Body of pancreas (tissue), 4 donors: Measurements from ENCODE around the gene MRAP. TPM values are rescaled to one million over a fixed set of nuclear protein-coding genes. Genes with fewer than 3 reads are reported as not detected.

Experiments
- ATAC-seq: fragments of 150-250 bp; one replicate; pipeline ENCODE4 v1.9.1; 2016
- DNase-seq, 4 donors: peaks; one replicate each; pipeline ENCODE4 v3.0.0-alpha.2; 2019
- H3K27ac ChIP-seq, 4 donors: fragments of 200-600 bp; sonication (generic); 1 replicate in 3 of 4; 2 replicates in 1 of 4; pipeline versions ENCODE4 v1.5.1 to v1.6.1; 2016 to 2019; ENCODE audit warnings: mild to moderate bottlenecking in 1 of 4, mixed read lengths in 1 of 4, moderate library complexity in 1 of 4
- H3K27me3 ChIP-seq, 2 donors: fragments of 200-600 bp; sonication (generic); one replicate each; pipeline ENCODE4 v1.6.0; 2016; ENCODE audit warnings: mild to moderate bottlenecking in 1 of 2
- H3K36me3 ChIP-seq, 2 donors: fragments of 200-600 bp; sonication (generic); replicated peaks in 1 of 2; 2 replicates each; pipeline ENCODE4 v1.5.1; 2016; ENCODE audit warnings: low read depth in 2 of 2; ENCODE audit not compliant: insufficient read depth in 1 of 2
- H3K4me1 ChIP-seq: fragments of 200-600 bp; sonication (generic); one replicate; pipeline ENCODE4 v1.6.0; 2016
- H3K4me3 ChIP-seq, 2 donors: fragments of 200-600 bp; sonication (generic); 1 replicate in 1 of 2; 2 replicates in 1 of 2; pipeline ENCODE4 v1.5.1; 2016 to 2019
- H3K9me3 ChIP-seq, 3 donors: fragments of 200-600 bp; sonication (generic); 1 replicate in 2 of 3; 2 replicates in 1 of 3; pipeline ENCODE4 v1.5.1; 2016
- CTCF ChIP-seq, 7 experiments: fragments of 450-650 bp in 4 of 7; fragments of 200-600 bp in 3 of 7; sonication (generic) in 3 of 7; IDR thresholded peaks; one replicate each; pipeline ENCODE4 v1.5.1; 2016 to 2019; ENCODE audit warnings: antibody characterized with exemption in 7 of 7
- POLR2A ChIP-seq, 3 donors: fragments of 450-650 bp; IDR thresholded peaks; one replicate each; pipeline ENCODE4 v1.6.1; 2016; ENCODE audit warnings: antibody characterized with exemption in 3 of 3, mild to moderate bottlenecking in 2 of 3
- WGBS, 2 donors: methylation state at CpG; one replicate each; pipeline ENCODE4 v1.1.5; 2017; 5-methylcytosine and 5-hydroxymethylcytosine counted together
- intact Hi-C: fragments of 100-400 bp; cut with DNase I; formaldehyde crosslinking; loops from one replicate; pipeline ENCODE4 v1.15.1; 2023
- total RNA-seq, 2 donors: library from RNA; depleted of rRNA; stranded (reverse); fragments of >200 nt; gene quantifications; one replicate each; pipeline ENCODE4 v1.1.0, GENCODE V29; 2016

MRAP gene
- total RNA-seq, 2 donors from 2014 or later: 0.66 TPM; not detected in 1

DNA sequence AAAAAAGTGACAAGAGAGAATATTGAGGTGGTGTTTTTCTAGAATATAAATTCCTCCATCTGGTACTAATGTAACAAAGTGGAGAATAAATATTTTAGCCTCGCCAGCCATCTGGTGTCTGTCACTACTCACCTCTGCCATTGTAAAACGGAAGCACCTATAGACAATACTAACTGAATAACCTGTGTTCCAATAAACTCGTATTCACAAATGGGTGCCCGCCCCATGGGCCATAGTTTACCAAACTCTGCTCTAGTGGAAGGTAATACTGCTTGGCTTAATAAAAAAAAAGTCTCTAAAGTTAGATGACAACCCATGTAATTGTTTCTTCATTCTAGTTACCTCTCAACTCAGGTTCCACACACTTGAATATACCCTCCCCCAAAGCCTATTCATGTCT is 27.9 kb upstream of the MRAP start:
- intact Hi-C loops: no loop called here
- Histone ChIP-seq H3K4me3 (no peak overlapping the region), H3K27ac (no peak overlapping the region), H3K27me3 (no peaks in the 10 kb centered on the region), H3K4me1 (no peaks in the 10 kb centered on the region), H3K9me3 (no peaks in the 10 kb centered on the region), H3K36me3 (no peaks in the 10 kb centered on the region)
- no peak for ATAC-seq
- no peak for DNase-seq
- TF ChIP-seq CTCF (IDR thresholded peaks at IDR 0.05) (no peak), POLR2A (IDR thresholded peaks at IDR 0.05) (no peak)
- WGBS, 2 donors: 82 to 89% methylated on average over 4 of the region's 4 CpGs

DNA sequence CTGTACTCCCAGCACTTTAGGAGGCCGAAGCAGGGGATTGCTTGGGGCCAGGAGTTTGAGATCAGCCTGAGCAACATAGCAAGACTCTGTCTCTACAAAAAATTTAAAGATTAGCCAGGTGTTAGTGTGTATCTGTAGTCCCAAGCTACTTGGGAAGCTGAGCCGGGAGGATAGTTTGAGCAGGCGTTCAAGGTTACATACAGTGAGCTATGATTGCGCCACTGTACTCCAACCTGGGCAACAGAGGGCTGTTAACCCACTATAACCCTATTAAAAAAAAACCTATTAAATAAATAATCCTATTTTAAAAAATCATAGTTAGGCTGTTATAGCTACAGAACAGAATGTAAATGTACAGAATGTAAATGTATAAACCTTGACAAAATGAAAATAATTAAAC is 22.0 kb upstream of the MRAP start:
- intact Hi-C loops: no loop called here
- 55 to 60% methylated on average over 4 of the region's 4 CpGs for WGBS, 2 donors

GRCh38 chr21:32278103-32278502 is 20.6 kb upstream of the MRAP start:
- H3K36me3 ChIP-seq: no peaks in the 10 kb centered on the region
- no peak for TF ChIP-seq CTCF (IDR thresholded peaks at IDR 0.05)
- TF ChIP-seq POLR2A (IDR thresholded peaks at IDR 0.05): no peak
- DNase-seq (no peak), ATAC-seq (no peak)
- H3K4me1 ChIP-seq: peaks cover 22% of the 10 kb centered on the region
- H3K9me3 ChIP-seq: no peaks in the 10 kb centered on the region
- no peaks in the 10 kb centered on the region for H3K27me3 ChIP-seq
- intact Hi-C loops: no loop called here
- WGBS, 2 donors: 2% methylated on average over 9 of the region's 9 CpGs
- peak overlapping the region in 1 of 2 donors; percentile 76 for H3K4me3 ChIP-seq
- no peak overlapping the region for H3K27ac ChIP-seq

More for the DNA sequence above, 22.0 kb upstream of the MRAP start:
- ATAC-seq (no peak), DNase-seq (no peak)
- Histone ChIP-seq H3K36me3 (no peaks in the 10 kb centered on the region), H3K9me3 (no peaks in the 10 kb centered on the region), H3K27me3 (no peaks in the 10 kb centered on the region), H3K4me1 (peaks cover 22% of the 10 kb centered on the region), H3K27ac (no peak overlapping the region), H3K4me3 (no peak overlapping the region)
- TF ChIP-seq CTCF (IDR thresholded peaks at IDR 0.05) (no peak), POLR2A (IDR thresholded peaks at IDR 0.05) (no peak)

GRCh38 chr21:32278518-32279376 is 19.9 kb upstream of the MRAP start, which contains the start of gene MIS18A:
TSS of gene MIS18A (minus strand) at chr21:32279049. CDS start at chr21:32279014, 35 bp downstream.
- DNase-seq (peak; percentile 95 to 98 (median 98)), ATAC-seq (peak; percentile 99)
- peaks cover 22% of the 10 kb centered on the region for H3K4me1 ChIP-seq
- WGBS, 2 donors: 0 to 1% methylated on average over 25 to 65 of the region's 69 CpGs
- H3K9me3 ChIP-seq: no peaks in the 10 kb centered on the region
- peak within 1 kb of the TSS; percentile 73 to 76 for H3K4me3 ChIP-seq
- peak within 1 kb of the TSS; percentile 28 to 67 (median 48) for H3K27ac ChIP-seq
- intact Hi-C loops: no loop called here
- TF ChIP-seq POLR2A (IDR thresholded peaks at IDR 0.05) (peak; percentile 38 to 72 (median 69)), CTCF (IDR thresholded peaks at IDR 0.05) (peak in 1 of 7 experiments; percentile 26)
- no peaks in the 10 kb centered on the region for H3K36me3 ChIP-seq
- no peaks in the 10 kb centered on the region for H3K27me3 ChIP-seq

- Histone ChIP-seq H3K27me3 (no peaks in the 10 kb centered on the region), H3K4me3 (peak overlapping the region; percentile 12 to 76), H3K27ac (peak overlapping the region; percentile 28 to 67 (median 48)), H3K4me1 (peaks cover 22% of the 10 kb centered on the region), H3K9me3 (no peaks in the 10 kb centered on the region), H3K36me3 (no peaks in the 10 kb centered on the region)
- WGBS, 2 donors: 1 to 4% methylated on average over 10 of the region's 10 CpGs
- no peak for ATAC-seq
- intact Hi-C loops: no loop called here
- no peak for TF ChIP-seq POLR2A (IDR thresholded peaks at IDR 0.05)
- TF ChIP-seq CTCF (IDR thresholded peaks at IDR 0.05): no peak
- no peak for DNase-seq
These were observed 19.3 kb upstream of the MRAP start for GRCh38 chr21:32279377-32279680.
